ENCODE measurements around the gene IL15.
"Not testable (repeated sequence)": the region's sequence is repeated elsewhere in the genome, so short reads cannot be mapped to it uniquely, and the experiment has no call there.

IL15 gene

DNA sequence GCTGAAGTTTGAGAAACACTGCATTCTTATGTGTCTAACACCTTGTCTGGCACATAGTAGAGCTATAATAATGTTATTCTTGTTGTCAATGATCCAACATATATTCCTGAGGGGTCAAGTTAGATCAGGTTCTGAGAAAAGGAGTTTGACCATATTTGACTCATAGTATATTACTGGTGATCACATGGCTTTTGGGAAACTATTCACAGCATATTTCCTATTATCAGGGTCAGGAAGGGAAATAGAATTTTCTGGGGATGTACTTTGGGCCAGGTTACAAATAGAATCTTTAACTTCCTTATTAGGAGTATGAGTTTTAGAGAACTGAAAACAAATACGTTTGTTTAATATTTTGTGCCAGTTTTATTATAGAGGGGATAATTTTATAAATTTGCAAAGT lies 11.6 kb downstream of the IL15 start:
- no peak for DNase-seq

DNA sequence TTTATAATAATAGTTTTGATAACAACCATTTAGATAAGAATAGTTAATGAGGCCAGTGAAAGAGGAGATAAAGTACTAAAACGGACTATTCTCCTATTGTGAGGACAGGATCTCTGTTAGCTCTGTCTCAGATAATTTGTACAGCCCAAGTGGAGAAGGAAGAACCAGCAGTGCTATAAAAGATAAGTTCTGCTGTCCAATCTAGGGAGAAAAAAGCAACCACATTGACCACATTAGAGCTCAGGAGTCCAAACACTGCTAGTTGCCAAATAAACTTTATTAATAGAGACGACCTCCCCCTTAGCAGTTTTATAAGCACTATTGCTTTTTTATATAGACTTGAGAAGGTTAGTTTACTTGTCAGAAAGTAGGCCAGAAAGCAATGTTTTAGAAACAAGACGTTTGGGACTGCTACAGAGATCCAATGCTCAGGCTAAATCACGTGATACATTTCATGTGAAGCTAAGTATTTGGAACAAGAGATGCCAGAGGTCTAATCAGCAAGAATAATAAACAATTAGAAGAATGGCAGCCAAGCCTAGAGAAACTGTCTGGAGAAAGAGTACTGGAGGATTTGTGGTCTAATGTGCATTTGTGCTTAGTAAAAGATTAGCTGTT lies 15.9 kb downstream of the IL15 start:
- DNase-seq, result peak; percentile 22

DNA sequence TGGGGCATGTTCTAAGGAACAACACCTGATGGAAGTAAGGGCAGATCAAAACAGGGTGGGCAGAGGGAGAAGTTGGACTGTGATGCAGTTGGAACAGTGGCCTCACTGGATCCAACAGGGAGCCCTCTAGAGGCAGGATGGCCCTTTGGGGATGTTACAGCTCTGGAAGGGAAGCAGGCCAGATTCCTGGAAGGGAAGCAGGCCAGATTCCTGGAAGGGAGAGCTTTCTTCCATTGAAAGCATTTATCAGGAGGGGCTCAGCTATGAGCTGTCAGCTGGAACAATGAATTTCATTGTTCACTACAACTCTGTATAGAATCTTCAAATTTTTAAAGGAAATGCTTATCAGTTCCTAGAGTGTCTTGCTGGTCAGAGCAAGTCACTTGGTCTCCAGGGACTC lies 17.7 kb downstream of the IL15 start:
- peak; percentile 59 for DNase-seq

DNA sequence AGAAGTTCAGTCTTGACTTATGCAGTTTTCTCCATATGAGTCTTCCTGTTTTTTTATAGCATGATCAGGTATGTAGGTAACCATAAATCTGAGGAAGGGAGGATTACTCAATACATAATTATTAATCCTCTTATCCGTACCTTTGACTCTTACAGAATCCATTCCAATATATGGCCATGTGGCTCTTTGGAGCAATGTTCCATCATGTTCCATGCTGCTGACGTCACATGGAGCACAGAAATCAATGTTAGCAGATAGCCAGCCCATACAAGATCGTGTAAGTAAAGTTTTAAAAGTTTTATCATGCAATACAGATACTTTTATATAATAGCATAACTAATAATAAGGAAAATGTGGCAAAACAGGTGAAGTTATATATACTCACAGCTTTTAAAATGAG lies 19.6 kb downstream of the IL15 start:
- no peak for DNase-seq

DNA sequence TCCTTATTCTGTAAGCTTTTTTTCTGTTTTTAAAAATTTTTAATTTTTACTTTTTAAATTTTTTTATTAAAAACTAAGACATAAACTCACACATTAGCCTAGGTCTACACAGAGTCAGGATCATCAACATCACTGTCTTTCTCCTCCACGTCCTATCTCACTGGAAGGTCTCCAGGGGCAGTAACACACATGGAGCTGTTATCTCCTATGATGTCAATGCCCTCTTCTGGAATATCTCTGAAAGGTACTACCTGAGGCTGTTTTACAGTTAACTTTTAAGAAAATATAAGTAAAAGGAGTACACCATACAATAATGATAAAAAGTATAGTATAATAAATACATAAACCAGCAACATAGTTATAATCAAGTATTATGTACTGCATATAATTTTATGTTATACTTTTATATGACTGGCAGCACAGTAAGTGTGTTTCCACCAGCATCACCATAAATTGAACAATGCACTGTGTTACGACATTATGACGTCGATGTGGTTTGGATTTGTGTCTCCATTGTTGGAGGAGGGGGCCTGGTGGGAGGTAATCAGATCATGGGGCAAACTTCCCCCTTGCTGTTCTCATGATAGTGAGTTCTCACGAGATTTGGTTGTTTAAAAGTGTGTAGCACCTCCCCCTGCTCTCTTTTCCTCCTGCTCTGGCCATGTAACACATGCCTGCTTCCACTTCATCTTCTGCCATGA lies 21.3 kb downstream of the IL15 start:
- no peak for DNase-seq

DNA sequence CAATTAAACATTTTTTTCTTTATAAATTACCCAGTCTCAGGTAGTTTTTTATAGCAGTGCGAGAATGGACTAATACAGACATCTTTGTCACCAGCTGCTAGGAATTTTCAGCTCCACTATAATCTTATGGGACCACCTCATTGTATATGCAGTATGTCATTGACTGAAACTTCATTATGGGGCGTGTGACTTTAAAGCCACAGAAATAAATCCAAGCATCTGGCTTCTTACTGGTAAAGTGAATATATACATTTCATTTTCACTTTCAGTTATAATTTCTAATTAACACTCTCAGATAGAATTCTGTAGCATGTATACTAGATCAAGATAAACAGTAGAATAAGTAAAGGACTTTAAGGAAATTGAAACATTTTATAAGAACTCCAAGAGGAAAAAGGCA lies 21.9 kb downstream of the IL15 start:
- DNase-seq, result no peak

DNA sequence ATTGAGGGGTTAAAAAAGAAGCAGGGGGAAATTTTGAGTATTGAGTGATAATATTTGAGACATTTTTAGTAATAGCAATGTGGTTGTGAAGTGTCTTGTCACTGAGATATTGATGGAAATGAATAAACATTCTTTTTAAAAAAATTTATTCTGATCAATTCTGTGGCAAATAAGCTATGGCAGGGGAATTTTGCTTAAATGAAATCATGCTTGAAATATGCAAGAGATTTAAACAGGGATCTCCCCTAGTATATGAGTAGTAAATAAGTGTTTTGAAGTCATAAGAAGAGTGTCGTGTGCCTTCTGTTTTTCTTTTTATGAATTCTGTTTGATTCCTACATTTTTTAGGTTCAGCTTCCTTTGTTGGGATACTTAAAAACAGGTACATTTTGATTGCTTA lies 23.2 kb downstream of the IL15 start:
- no peak for DNase-seq

DNA sequence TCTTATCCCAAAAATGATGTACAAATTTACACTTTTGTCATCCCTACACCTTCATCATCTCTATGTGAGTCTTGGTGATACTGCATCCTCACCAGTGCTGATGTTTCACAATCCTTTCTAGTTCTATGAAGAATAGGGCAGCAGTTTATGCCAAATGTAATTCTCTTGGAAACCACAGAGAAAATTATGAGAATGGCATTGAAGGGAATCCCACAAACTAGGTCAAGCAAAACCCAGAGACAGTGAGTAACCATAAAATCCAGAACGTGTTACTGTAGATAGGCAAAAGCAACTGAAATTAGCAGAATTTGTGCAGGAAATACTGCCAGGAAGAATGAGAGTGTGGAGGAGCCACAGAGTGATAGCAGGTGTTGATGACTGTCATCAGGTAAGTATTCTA lies 24.5 kb downstream of the IL15 start:
- DNase-seq, result no peak

DNA sequence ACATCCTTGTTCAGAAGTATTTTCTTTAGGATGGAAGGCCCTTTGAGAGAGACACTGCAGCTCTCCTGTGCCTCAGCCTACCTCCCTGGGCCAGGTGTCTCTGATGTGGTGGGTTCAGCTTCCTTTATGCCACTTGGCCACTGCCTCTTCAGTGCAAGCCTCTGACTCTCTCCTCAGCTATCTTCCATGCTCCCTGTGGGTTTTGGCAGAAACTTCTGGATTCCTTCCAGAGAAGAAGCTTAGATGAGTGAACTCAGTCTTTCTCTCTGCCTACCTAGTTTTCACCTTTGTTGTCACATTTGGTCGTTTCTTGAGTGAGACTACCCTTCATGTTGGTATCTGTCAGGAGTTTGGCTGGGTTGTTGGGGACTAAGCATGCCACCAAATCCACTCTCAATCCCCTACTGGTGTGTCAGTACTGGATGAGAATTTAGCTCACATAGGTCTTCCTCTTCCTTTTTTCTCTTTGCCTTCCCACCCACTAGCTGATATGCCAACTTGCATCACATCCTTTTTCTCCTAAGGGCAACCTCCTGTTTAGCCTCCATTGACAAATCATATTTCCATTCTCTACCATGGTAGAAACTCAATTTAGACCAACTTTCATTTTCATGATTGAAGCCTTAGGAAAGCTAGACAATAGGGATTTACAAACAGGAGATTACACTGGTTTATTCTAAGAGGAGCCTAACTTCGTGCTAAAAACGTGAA lies 32.0 kb downstream of the IL15 start:
- DNase-seq, result no peak

DNA sequence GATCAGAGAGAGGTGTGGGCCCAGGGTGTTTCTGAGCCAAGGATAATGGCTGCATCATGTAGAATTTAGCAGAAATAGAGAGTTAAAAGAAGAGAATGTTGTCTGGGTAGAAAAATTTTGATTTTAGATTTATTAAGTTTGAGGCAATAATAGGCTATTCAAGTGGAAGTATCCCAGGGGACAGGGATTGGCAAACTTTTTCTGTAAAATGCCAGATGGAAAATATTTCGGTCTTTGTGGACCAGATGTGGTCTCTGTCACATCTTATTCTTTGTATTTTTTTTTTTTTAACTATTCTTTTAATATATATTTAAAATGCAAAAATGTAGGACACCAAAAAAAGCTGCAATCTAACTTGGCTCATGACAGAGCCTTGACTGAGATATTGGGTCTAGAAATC lies 33.1 kb downstream of the IL15 start:
- DNase-seq, result no peak

DNA sequence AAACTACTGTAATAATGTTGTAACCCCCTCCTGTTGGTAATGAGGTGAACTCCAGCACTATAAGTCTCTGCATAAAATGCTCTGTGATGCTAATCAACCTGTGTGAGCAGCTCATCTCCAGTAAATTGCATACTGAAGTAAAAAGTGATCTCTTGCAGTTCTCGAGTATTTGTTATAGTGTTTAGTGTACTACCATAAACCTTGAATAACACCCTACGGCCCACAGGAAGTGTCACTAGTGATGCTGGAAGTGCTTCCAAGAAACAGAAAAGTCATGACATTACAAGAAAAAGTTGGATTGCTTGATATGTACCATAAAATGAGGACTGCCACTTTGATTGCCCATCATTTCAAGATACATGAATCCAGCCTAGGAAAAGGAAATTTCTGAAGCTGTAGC lies 39.0 kb downstream of the IL15 start:
- DNase-seq, result no peak

DNA sequence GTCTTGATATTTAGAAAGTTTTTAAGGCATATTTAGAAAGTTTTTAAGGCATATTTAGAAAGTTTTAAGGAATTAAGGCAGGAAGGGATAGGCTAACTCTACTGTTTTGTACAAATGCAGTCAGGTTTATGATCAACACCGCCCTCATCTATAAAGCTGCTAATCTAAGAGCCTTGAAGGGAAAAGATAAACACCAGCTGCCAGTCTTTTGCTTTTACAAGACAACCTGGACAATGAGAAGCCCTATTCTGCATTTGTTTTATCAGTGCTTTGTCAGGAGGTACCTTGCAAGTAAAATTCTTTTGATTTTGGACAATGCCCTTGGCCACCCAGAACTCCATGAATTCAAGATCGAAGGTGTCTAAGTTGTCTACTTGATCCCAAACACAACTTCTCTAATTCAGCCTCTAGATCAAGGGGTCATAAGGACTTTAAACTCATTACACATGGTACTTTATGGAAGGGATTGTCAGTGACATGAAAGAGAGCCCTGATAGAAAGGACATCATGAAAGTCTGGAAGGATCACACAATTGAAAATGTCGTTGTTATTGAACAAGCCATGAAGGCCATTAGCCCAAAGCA lies 39.8 kb downstream of the IL15 start:
- no peak for DNase-seq

DNA sequence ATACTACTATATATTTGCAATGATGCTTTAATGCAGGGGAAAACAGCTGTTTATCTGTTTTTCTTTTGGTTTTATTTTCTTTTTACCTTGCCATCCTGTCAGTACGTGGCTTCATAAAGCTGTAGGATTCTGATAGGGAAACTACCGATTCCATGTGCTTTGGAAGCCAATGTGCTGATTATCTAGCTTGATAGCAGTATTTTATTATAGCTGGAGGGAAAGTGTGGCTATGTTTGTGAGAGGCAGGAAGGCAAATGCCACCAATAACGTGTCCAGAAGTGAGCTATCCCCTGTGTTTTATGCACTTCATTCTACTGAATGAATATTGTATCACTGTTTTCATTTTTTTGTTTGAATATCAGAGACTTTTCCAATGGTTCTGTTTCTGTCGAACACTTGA lies 43.7 kb downstream of the IL15 start:
- no peak for DNase-seq

DNA sequence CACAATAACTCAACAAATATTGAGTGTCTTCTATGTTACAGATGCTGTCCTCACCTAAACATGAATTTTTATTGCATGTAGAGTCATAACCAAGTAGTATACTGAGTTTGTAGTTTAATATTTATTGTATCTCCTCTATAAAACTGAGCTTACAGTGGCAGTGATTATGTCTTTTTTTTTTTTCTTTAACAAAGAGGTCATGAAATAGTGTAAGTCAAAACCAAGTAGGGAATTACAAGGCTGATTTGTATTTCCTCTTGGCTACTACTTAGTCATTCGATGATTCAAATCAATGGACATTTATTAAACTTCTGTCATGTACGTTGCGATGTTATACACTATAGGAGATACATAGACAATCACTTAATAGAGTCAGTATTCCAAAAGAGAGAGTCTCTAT lies 48.4 kb downstream of the IL15 start:
- DNase-seq, result no peak

DNA sequence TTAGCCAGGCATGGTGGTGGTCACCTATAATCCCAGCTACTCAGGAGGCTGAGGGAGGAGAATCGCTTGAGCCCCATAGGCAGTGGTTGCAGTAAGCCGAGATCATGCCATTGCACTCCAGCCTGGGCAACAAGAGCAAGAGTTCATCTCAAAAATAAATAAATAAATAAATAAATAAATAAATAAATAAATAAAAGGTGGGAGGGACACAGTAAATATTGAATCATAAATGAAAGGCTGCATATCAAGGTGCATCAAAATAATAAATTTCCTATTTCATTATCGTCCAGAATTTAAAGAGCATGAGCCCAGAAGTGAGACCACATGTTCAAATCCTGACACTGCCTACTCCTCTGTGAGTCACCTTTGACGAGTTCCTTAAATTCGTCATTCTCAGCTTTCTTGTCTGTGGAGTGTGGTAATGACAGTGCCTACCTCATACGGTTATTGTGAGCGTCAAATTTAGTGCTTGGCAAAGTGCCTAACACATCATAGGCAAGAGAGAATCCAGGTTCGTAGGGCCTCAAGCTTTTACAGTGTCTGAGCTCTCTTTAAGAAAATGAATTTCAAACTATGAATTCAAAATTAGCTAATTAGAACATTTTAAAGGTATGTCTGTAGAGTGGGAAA lies 49.9 kb downstream of the IL15 start:
- no peak for DNase-seq

DNA sequence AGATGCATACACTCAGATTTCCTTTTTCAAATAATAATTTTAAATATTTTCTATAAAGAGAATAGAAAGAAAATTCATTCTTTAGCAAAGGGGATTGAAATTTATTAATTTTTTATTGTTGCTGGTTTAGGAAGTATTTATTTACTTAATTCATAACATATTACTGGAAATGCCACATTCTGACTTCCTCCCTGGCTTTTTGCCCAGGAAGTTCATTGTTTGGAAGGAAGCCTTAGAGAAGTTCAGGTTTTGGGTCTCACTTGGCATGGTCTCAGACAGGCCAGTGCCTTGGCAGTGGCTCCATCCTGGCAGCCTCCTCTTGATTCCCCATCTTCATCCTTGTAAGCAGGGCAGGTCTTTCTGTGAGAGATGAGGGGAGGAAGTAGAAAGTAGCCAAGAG lies 50.5 kb downstream of the IL15 start:
- no peak for DNase-seq

DNA sequence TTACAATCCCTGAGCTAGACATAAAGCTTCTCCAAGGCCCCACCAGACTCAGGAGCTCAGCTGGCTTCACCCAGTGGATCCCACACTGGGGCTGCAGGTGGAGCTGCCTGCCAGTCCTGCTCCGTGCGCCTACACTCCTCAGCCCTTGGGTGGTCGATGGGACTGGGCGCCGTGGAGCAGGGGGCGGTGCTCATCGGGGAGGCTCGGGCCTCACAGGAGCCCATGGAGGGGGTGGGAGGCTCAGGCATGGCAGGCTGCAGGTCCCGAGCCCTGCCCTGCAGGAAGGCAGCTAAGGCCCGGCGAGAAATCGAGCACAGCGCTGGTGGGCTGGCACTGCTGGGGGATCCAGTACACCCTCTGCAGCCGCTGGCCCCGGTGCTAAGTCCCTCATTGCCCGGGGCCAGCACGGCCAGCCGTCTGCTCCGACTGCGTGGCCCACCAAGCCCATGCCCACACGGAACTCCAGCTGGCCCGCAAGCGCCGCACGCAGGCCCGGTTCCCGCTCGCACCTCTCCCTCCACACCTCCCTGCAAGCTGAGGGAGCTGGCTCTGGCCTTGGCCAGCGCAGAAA lies 53.4 kb downstream of the IL15 start:
- not testable (repeated sequence) for DNase-seq

DNA sequence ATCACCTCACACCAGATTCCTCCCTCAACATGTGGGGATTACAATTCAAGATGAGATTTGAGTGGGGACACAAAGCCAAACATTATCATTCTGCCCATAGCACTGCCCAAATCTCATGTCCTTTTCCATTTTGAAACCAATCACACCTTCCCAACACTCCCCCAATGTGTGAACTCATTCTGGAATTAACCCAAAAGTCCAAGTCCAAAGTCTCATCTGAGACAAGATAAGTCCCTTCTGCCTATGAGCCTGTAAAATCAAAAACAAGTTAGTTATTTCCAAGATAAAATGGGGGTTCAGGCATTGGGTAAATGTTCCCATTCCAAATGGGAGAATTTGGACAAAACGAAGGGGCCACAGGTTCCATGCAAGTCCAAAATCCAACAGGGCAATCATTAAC lies 54.9 kb downstream of the IL15 start:
- not testable (repeated sequence) for DNase-seq

DNA sequence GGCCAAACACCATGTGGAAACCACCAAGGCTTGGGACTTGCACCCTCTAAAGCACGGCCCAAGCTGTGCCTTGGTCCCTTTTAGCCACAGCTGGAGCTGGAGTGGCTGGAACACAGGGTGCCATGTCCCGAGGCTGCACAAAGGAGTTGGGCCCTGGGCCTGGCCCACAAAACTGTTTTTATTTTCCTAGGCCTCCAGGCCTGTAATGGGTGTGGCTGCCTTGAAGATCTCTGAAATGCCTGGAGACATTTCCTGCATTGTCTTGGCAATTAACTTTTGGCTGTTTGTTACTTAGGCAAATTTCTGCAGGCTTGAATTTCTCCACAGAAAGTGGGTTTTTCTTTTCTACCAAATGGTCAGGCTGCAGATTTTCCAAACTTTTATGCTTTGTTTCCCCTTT lies 55.7 kb downstream of the IL15 start:
- no peak for DNase-seq

DNA sequence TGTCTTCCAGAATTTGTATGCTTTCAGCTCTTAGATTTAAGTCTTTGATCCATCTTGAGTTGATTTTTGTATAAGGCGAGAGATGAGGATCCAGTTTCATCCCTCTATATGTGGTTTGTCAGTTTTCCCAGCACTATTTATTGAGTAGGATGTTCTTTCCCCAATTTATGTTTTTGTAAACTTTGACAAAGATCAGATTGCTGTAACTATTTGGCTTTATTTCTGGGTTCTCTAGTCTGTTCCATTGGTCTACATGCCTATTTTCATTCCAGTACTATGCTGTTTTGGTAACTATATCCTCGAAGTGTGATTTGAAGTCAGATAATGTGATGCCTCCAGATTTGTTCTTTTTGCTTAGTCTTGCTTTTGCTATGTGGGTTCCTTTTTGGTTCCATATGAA lies 60.7 kb downstream of the IL15 start:
- no peak for DNase-seq

DNA sequence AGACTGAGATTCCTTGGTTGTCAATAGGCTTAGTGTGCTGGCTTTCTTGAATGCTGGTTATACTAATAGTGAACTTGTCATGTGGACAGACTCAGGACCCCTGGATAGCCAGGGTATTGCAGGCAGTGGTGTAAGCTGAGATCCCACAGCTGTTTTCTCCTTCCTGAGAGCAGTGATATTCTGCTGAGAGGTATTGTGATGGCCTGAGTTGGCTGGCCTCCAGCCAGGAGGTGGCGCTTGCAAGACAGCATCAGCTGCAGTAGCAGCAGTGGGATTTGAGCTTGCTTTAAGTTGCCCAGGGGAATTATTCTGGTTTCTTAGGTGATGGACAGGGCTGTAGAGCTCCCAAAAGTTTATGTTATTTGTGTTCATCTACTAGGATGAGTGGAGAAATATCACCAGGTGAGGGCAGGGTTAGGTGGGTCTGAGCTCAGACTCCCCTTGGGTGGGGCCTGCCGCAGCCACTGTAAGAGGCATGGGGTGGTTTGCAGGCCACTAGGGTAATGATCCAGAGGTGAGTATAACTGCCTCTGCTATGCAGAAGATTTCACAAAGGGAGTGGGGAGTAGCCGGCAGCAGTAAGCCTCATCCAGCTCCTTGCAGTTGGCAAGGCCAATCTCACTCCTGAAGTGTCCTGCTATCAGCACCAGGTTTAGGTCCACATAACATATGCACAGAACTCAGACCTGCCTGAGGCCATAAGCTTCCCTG lies 66.2 kb downstream of the IL15 start:
- no peak for DNase-seq

DNA sequence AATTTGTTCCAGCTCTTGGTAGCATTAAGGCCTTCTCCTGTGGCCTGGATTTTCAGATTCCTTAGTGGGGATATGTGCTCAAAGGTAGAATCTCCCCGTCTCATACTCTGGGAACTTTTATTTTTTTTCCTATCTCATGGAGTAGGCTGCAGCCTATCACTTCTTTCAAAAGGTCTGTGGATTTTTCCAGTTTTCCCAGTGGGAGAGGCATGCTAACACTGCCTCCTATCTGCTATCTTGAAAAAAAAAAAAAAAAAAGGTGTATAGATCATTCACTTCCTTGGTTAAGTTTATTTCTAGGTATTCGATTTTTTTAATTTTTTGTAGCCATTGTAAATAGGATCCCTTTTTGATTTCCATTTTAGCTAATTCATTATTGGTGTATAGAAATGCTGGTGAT lies 67.1 kb downstream of the IL15 start:
- DNase-seq, result no peak
